Glomerular visceral epithelial cell (primary cell): ENCODE measurements around the gene RASL10A.

ENCODE experiments used
- DNase-seq: peaks from one replicate; pipeline ENCODE4 v3.0.0-alpha.2; 2016; ENCODE audit errors: extremely low spot score

RASL10A gene

GRCh38 chr22:29269731-29270474 lies 45.6 kb downstream of the RASL10A start:
- DNase-seq, result no peak

DNA sequence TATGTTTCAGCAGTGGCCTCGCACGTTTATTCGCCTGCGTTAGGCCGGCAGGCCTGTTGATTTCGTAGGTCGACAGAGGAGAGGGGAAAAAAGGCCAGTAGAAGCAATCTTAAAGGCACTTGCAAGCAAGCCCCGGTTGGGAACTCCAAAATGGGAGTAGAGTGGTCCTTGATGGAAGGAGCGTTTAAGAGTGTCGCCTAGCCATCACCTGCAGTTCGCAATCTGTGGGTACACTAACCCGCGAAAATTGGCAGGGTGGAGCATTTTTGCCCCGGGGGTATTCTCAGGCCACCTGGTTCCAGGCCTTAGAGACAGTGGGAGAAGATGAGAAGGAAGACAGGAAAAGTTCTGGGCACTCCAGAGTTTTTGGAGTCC lies 46.3 kb downstream of the RASL10A start:
- no peak for DNase-seq

- peak; percentile 56 for DNase-seq
Observed at GRCh38 chr22:29268511-29269229, 46.8 kb downstream of the RASL10A start.

DNA sequence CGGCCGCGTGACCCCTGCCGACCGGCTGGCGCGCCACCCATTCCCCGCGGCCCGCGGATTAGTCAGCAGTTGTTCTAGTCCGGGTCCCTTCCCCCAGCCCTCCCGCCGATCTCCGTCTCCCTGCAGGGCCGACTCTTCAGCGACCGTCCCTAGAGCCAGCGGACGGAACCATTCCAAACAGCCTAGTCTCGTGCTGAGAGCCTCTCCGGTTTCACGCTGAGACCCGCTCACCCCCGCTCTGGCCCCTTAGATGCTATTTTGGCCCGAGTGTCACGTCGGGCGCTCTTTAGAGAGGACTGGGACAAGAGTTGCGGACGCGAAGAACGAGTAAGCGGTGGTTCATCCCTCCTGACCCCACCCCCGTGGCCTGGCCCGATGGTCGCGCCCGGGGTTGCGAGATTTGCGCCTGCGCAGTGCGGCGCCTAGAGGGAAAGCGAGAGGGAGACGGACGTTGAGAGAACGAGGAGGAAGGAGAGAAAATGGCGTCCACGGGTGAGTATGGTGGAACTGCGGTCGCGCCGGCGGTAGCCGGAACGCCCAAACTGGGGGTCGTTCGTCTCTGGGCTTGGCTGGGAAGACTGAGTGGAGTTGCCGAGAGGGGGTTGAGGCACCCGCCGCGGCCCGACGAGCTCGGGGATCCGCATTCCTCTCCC lies 47.5 kb downstream of the RASL10A start, which contains the start of the genes EWSR1 and RHBDD3:
TSS of gene EWSR1 (plus strand) at position 411 of the 653 bp plus-strand sequence. CDS start at position 480, 69 bp downstream.
TSS of gene RHBDD3 (minus strand) at position 124 of the 653 bp plus-strand sequence. CDS start 2,355 bp downstream, outside the sequence.
- DNase-seq, result peak; percentile 94

- no peak for DNase-seq
Observed at GRCh38 chr22:29267462-29267857, 48.0 kb downstream of the RASL10A start.

DNA sequence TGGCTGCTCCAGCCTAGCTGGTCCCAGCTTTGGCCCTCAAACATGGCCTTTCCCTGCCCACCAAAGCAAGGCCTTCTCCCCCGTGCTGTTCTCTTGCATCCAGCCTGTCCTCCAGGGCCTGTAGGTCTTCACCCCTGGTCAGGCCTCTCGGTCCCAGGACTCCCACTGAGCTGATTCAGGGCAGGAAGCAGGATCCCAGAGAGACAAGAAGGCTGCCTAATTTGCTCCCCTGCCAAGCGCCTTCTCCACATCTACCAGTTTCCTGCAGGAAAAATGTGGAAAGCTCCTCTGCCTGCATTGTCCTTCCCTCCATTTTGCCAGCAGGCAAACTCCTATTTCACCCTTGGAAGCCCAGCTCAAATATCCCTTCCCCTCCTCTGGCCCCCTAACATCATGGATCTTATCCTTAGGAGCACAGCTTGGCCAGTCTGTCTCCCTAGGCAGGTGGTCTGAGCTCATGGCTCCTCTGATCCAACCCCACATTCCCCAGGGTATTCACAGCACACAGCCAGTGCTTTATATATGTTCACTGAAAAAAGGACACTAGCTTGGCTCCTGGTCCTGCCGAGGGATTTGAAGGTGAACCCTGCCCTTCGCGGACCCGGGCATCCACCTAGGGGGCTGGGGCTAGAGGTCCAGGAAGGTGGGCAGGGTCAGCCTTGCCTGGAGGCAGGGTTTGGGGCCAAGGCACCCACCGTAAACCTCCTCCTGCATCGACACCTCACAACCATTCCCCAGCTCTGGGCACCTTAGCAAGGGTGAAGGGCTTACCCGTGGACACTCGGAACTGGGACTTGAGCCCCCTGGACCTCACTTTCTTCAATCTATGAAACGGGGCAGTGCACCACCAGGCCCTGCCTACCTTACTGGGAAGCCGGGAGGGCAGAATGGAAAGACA lies 48.7 kb downstream of the RASL10A start:
- peak; percentile 10 for DNase-seq

- no peak for DNase-seq
Observed at GRCh38 chr22:29265929-29266328, 49.6 kb downstream of the RASL10A start.

DNA sequence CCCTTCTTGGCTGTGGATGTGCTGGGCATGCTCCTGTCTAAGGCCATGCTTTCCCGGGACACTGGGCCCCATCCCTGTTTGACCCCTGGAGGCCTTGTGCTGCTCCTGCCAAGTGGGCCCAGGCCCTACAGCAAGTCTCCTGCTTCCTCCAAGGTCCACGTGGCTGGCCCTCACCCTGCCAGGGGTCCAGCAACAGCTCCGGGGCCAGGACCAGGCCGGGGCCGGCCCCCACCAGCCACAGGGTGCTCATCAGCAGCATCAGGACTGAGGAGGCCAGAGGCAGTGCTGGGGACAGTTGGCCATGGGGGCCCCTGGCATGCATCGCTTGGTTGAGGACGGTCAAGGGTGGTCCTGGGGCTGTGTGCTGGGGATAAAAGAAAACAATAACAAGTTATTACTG lies 50.2 kb downstream of the RASL10A start:
- no peak for DNase-seq

GRCh38 chr22:29263791-29264276 lies 51.7 kb downstream of the RASL10A start:
- DNase-seq, result no peak
